D721Med (cell line): ENCODE measurements around the gene CLDN18.

Experiments used
- DNase-seq: peaks from one replicate; pipeline ENCODE4 v3.0.0; 2011; ENCODE audit warnings: low spot score; ENCODE audit not compliant: insufficient read length
- FAIRE-seq: peaks from 2 replicates; lab custom pipeline; 2011; peaks lifted over from hg19 to GRCh38; lab: Jason Lieb, UNC
- CTCF ChIP-seq: IDR thresholded peaks from 2 replicates; pipeline ENCODE4 v1.5.1; 2012; ENCODE audit warnings: mild to moderate bottlenecking, control low read depth; ENCODE audit not compliant: insufficient read depth; ENCODE audit errors: missing control alignments

The CLDN18 gene

GRCh38 chr3:138007898-138008297, 2.1 kb upstream of the CLDN18 start:
- TF ChIP-seq CTCF: no peak
- FAIRE-seq (no peak), DNase-seq (no peak)

- no peak for TF ChIP-seq CTCF
- no peak for FAIRE-seq
- no peak for DNase-seq
Observed at GRCh38 chr3:138010273-138010590, 267 bp downstream of the CLDN18 start.

GRCh38 chr3:138011722-138012121, 1.8 kb downstream of the CLDN18 start:
- FAIRE-seq: no peak
- no peak for TF ChIP-seq CTCF
- DNase-seq: no peak

- no peak for TF ChIP-seq CTCF
- FAIRE-seq (no peak), DNase-seq (no peak)
Observed at GRCh38 chr3:138012526-138012925, 2.6 kb downstream of the CLDN18 start.

- FAIRE-seq: no peak
Observed at GRCh38 chr3:138016065-138016464, 6.1 kb downstream of the CLDN18 start.

GRCh38 chr3:138019281-138020069, 9.5 kb downstream of the CLDN18 start:
- DNase-seq (no peak), FAIRE-seq (no peak)
- TF ChIP-seq CTCF: no peak

More at GRCh38 chr3:138016065-138016464, 6.1 kb downstream of the CLDN18 start:
- no peak for TF ChIP-seq CTCF
- no peak for DNase-seq

- DNase-seq (no peak), FAIRE-seq (no peak)
- TF ChIP-seq CTCF: no peak
Observed at GRCh38 chr3:138023754-138024153, 13.8 kb downstream of the CLDN18 start.
